ENCODE measurements around the gene RECK. TPM values are rescaled to one million over a fixed set of nuclear protein-coding genes. Genes with fewer than 3 reads are reported as not detected.
A peak's percentile ranks its signal among the peaks of the same experiment; 100 is the strongest.

RECK gene
- total RNA-seq, 1 donor from 2014 or later: 15.1 TPM

GRCh38 chr9:36163049-36163785, 126.5 kb downstream of the RECK start:
- peaks cover 46% of the 10 kb centered on the region for H3K4me1 Mint-ChIP-seq
- H3K36me3 Mint-ChIP-seq: peaks cover 3% of the 10 kb centered on the region
- TF ChIP-seq, protein P1, sequence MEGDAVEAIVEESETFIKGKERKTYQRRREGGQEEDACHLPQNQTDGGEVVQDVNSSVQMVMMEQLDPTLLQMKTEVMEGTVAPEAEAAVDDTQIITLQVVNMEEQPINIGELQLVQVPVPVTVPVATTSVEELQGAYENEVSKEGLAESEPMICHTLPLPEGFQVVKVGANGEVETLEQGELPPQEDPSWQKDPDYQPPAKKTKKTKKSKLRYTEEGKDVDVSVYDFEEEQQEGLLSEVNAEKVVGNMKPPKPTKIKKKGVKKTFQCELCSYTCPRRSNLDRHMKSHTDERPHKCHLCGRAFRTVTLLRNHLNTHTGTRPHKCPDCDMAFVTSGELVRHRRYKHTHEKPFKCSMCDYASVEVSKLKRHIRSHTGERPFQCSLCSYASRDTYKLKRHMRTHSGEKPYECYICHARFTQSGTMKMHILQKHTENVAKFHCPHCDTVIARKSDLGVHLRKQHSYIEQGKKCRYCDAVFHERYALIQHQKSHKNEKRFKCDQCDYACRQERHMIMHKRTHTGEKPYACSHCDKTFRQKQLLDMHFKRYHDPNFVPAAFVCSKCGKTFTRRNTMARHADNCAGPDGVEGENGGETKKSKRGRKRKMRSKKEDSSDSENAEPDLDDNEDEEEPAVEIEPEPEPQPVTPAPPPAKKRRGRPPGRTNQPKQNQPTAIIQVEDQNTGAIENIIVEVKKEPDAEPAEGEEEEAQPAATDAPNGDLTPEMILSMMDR (IDR thresholded peaks at IDR 0.05; ENCODE audit: unreplicated experiment): no peak
- no peaks in the 10 kb centered on the region for H3K9me3 Mint-ChIP-seq
- H3K27ac Mint-ChIP-seq: peak overlapping the region; percentile 98
- no peaks in the 10 kb centered on the region for H3K27me3 Mint-ChIP-seq (ENCODE audit: low read depth)
- no peak overlapping the region for H3K4me3 Mint-ChIP-seq
- DNase-seq (ENCODE audit: low spot score in 2 of 2, unreplicated experiment in 2 of 2): peak; percentile 68 to 84

DNA sequence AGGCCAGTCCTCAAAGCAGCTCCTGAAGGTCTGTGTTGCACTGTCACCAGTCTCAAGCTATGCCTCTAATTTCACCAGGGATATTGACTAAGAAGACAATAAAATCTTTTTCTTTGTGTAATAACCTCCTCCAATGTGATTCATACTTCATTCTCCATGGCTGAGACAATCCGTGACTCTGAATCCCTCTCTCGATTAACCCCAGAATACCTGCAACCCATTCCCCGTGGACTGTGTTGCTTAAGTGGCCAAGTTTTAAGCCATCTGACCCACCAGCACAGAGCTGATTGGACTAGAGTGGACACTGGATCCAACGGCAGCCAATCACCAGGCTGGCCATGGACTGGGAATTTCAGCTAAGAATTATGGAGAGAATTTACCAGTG, 127.1 kb downstream of the RECK start:
- peak overlapping the region; percentile 98 for H3K27ac Mint-ChIP-seq

GRCh38 chr9:36164372-36164771, 127.7 kb downstream of the RECK start:
- DNase-seq (ENCODE audit: low spot score in 2 of 2, unreplicated experiment in 2 of 2): no peak
- H3K36me3 Mint-ChIP-seq: no peaks in the 10 kb centered on the region
- peak overlapping the region; percentile 98 for H3K27ac Mint-ChIP-seq
- peaks cover 46% of the 10 kb centered on the region for H3K4me1 Mint-ChIP-seq
- no peaks in the 10 kb centered on the region for H3K9me3 Mint-ChIP-seq
- TF ChIP-seq, protein P1 (IDR thresholded peaks at IDR 0.05; ENCODE audit: unreplicated experiment): no peak
- no peak overlapping the region for H3K4me3 Mint-ChIP-seq
- H3K27me3 Mint-ChIP-seq (ENCODE audit: low read depth): no peaks in the 10 kb centered on the region

More for the DNA sequence above, 127.1 kb downstream of the RECK start:
- DNase-seq (ENCODE audit: low spot score in 2 of 2, unreplicated experiment in 2 of 2): no peak
- Mint-ChIP-seq H3K36me3 (no peaks in the 10 kb centered on the region), H3K27me3 (ENCODE audit: low read depth) (no peaks in the 10 kb centered on the region), H3K9me3 (no peaks in the 10 kb centered on the region), H3K4me3 (no peak overlapping the region), H3K4me1 (peaks cover 46% of the 10 kb centered on the region)
- TF ChIP-seq, protein P1 (IDR thresholded peaks at IDR 0.05; ENCODE audit: unreplicated experiment): no peak

DNA sequence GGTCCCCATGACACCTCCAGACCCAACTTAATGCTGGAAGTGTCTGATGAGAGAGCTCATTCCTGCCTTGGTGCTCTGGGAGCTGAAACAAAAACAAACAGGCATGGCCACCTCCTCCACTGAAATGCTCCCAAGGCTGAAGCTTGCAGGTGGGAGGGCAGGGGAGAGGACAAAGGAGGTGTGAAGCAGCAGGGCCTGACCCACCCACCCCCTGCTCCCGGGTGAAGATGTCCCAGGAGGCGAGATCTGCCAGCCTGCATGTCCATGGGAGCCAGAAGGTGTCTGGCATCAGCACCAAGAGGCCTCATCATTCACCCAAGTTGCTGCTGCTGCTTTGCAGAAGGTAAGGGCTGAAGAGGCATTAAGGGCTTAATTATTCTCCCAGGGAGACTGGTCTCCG, 128.3 kb downstream of the RECK start:
- no peaks in the 10 kb centered on the region for H3K9me3 Mint-ChIP-seq
- peak overlapping the region; percentile 98 for H3K27ac Mint-ChIP-seq
- DNase-seq (ENCODE audit: low spot score in 2 of 2, unreplicated experiment in 2 of 2): no peak
- no peaks in the 10 kb centered on the region for H3K36me3 Mint-ChIP-seq
- TF ChIP-seq, protein P1 (IDR thresholded peaks at IDR 0.05; ENCODE audit: unreplicated experiment): no peak
- no peaks in the 10 kb centered on the region for H3K27me3 Mint-ChIP-seq (ENCODE audit: low read depth)
- peaks cover 46% of the 10 kb centered on the region for H3K4me1 Mint-ChIP-seq
- H3K4me3 Mint-ChIP-seq: peak overlapping the region; percentile 26

DNA sequence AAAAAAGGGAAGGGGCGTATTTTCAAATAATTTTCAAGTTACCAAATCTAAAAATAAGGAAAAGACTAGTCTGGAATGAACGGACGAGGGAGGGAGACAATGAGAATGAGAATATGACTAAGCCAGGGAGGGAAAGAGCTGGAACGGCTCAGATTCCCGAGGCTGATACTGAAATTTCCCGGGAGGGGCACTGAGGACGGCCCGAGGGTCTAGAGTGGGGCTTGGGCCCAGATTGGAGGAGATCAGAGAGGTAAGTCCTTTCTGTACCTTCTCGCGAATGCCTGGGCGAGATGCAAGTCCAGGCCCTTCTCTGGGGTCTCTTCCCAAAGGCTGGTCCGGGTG, 129.1 kb downstream of the RECK start:
- Mint-ChIP-seq H3K36me3 (no peaks in the 10 kb centered on the region), H3K4me3 (peak overlapping the region; percentile 42), H3K4me1 (peaks cover 46% of the 10 kb centered on the region), H3K9me3 (no peaks in the 10 kb centered on the region), H3K27ac (peak overlapping the region; percentile 67), H3K27me3 (ENCODE audit: low read depth) (no peaks in the 10 kb centered on the region)
- TF ChIP-seq, protein P1 (IDR thresholded peaks at IDR 0.05; ENCODE audit: unreplicated experiment): no peak
- no peak for DNase-seq (ENCODE audit: low spot score in 2 of 2, unreplicated experiment in 2 of 2)
